Gastroesophageal sphincter (tissue), 4 donors: Measurements from ENCODE around the gene DKK3. TPM values are rescaled to one million over a fixed set of nuclear protein-coding genes. Genes with fewer than 3 reads are reported as not detected.

ENCODE experiments used
- ATAC-seq: fragments of 150-250 bp; one replicate; pipeline ENCODE4 v1.9.1; 2016; ENCODE audit warnings: mild to moderate bottlenecking, moderate library complexity
- H3K27ac ChIP-seq, 4 donors: fragments of 200-600 bp; sonication (generic) in 3 of 4; 1 replicate in 3 of 4; 2 replicates in 1 of 4; pipeline ENCODE4 v1.5.1; 2016 to 2019
- H3K27me3 ChIP-seq: fragments of 200-600 bp; sonication (generic); one replicate; pipeline ENCODE4 v1.5.1; 2019
- H3K36me3 ChIP-seq, 2 donors: fragments of 200-600 bp; sonication (generic); one replicate each; pipeline ENCODE4 v1.5.1; 2019; ENCODE audit warnings: control low read depth in 1 of 2
- H3K4me1 ChIP-seq, 3 donors: fragments of 200-600 bp; sonication (generic); 1 replicate in 2 of 3; 2 replicates in 1 of 3; pipeline ENCODE4 v1.5.1; 2016 to 2019; ENCODE audit warnings: control low read depth in 2 of 3
- H3K4me3 ChIP-seq, 2 donors: fragments of 200-600 bp; sonication (generic); one replicate each; pipeline ENCODE4 v1.5.1; 2019; ENCODE audit warnings: mild to moderate bottlenecking in 1 of 2, moderate library complexity in 1 of 2
- H3K9me3 ChIP-seq, 3 donors: fragments of 200-600 bp; sonication (generic); one replicate each; pipeline ENCODE4 v1.5.1; 2017 to 2019; ENCODE audit warnings: control low read depth in 2 of 3
- CTCF ChIP-seq, 4 experiments: fragments of 200-600 bp in 2 of 4; fragments of 450-650 bp in 2 of 4; sonication (generic) in 1 of 4; IDR thresholded peaks; one replicate each; pipeline ENCODE4 v1.5.1; 2017 to 2019; ENCODE audit warnings: antibody characterized with exemption in 4 of 4, mild to moderate bottlenecking in 2 of 4, moderate library complexity in 2 of 4
- EP300 ChIP-seq: sonication (generic); formaldehyde crosslinking; IDR thresholded peaks from one replicate; pipeline ENCODE4 v1.6.1; 2017; ENCODE audit warnings: antibody characterized with exemption, mild to moderate bottlenecking
- POLR2A ChIP-seq, 2 donors: fragments of 450-650 bp; IDR thresholded peaks; one replicate each; pipeline ENCODE4 v1.6.1; 2017; ENCODE audit warnings: antibody characterized with exemption in 2 of 2, mild to moderate bottlenecking in 2 of 2, moderate library complexity in 1 of 2
- POLR2AphosphoS5 ChIP-seq: sonication (generic); formaldehyde crosslinking; IDR thresholded peaks from one replicate; pipeline ENCODE4 v1.6.1; 2017; ENCODE audit warnings: antibody characterized with exemption
- WGBS, 2 donors: methylation state at CpG; one replicate each; pipeline ENCODE4 v1.1.5; 2018; ENCODE audit warnings: low coverage in 1 of 2; 5-methylcytosine and 5-hydroxymethylcytosine counted together
- total RNA-seq, 4 donors: library from RNA; depleted of rRNA; stranded (reverse); fragments of >200 nt; gene quantifications; one replicate each; pipeline ENCODE4 v1.1.0, GENCODE V29; 2016

Gene DKK3
- total RNA-seq, 4 donors from 2014 or later: 72.1 to 249 (median 127) TPM

DNA sequence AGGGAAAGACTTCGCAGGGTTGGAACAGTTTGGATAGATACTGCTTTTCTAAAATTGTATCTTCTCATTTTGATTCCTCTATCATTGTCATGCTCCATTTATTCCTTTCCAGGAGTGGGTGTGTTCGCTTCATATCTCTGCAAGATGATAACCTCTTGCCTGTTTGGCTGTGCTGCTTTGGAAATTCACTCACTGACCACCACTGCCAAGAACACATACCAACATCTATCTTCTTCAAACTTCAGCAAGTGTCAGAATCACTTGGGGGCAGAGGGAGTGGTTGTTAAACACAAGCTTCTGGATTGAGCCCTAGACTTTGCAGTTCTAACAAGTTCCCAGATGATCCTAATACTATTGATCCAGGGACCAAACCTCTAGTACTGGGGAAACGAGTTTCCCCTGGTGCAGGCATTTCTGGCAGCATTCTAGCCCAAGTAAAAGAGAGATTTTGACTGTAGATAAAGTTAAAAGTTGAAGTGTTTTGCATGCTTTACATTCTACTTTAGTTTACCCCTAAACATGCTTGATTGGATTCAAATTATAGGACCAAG, 11.5 kb upstream of the DKK3 start:
- WGBS, 2 donors: 34 to 43% methylated on average over 2 to 3 of the region's 3 CpGs
- TF ChIP-seq EP300: no peak
- peak overlapping the region in 2 of 4 donors; percentile 8 to 73 for H3K27ac ChIP-seq

GRCh38 chr11:12019337-12019736, 10.9 kb upstream of the DKK3 start:
- peak; percentile 29 for ATAC-seq
- 19 to 20% methylated on average over 1 to 9 of the region's 9 CpGs for WGBS, 2 donors
- Histone ChIP-seq H3K36me3 (no peaks in the 10 kb centered on the region), H3K4me1 (peaks cover 0 to 34% (median 22%) of the 10 kb centered on the region in 3 donors), H3K27me3 (no peaks in the 10 kb centered on the region), H3K27ac (peak overlapping the region in 3 of 4 donors; percentile 8 to 73 (median 50)), H3K4me3 (no peak overlapping the region), H3K9me3 (no peaks in the 10 kb centered on the region)
- TF ChIP-seq POLR2A (IDR thresholded peaks at IDR 0.05) (no peak), POLR2AphosphoS5 (no peak), EP300 (no peak), CTCF (IDR thresholded peaks at IDR 0.05) (no peak)

More for the DNA sequence above, 11.5 kb upstream of the DKK3 start:
- no peak for ATAC-seq
- no peaks in the 10 kb centered on the region for H3K36me3 ChIP-seq
- H3K9me3 ChIP-seq: no peaks in the 10 kb centered on the region
- no peaks in the 10 kb centered on the region for H3K27me3 ChIP-seq
- H3K4me3 ChIP-seq: no peak overlapping the region
- peaks cover 0 to 34% (median 22%) of the 10 kb centered on the region in 3 donors for H3K4me1 ChIP-seq

GRCh38 chr11:12017865-12018453, 9.5 kb upstream of the DKK3 start:
- H3K4me1 ChIP-seq: peaks cover 0 to 34% (median 22%) of the 10 kb centered on the region in 3 donors
- H3K9me3 ChIP-seq: no peaks in the 10 kb centered on the region
- H3K36me3 ChIP-seq: no peaks in the 10 kb centered on the region
- 67% methylated on average over 3 of the region's 3 CpGs; no CpG with 5 or more reads in 1 of the 2 donors for WGBS, 2 donors
- no peak for ATAC-seq
- no peaks in the 10 kb centered on the region for H3K27me3 ChIP-seq
- TF ChIP-seq CTCF (IDR thresholded peaks at IDR 0.05) (no peak), POLR2AphosphoS5 (no peak), EP300 (no peak), POLR2A (IDR thresholded peaks at IDR 0.05) (no peak)
- peak overlapping the region in 3 of 4 donors; percentile 58 to 73 (median 64) for H3K27ac ChIP-seq
- no peak overlapping the region for H3K4me3 ChIP-seq

DNA sequence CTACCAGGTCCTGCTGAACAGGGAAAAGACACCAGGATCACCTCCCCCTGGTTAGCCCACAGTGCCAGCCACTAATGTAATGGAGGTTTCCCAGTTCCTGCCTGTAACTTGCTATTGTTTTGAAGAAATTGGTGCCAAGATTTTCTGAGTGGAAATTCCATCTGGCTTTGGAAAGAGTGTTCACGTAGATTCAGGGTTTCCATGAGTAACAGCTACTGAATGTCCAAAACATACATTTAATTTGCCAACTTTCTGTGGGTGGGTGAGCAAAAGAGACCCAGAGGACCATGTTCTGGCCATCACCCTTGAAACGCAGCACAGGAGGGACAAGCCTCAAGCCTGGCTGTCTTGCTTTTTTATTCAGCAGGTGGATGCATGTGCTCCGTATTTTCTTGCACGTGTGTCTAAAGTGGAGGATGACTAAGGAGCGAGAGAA, 8.8 kb upstream of the DKK3 start:
- peak; percentile 76 for ATAC-seq
- no peak overlapping the region for H3K4me3 ChIP-seq
- no peak for TF ChIP-seq EP300
- peak; percentile 58 for TF ChIP-seq POLR2AphosphoS5
- H3K27ac ChIP-seq: peak overlapping the region in 3 of 4 donors; percentile 58 to 73 (median 64)
- 6 to 15% methylated on average over 4 to 5 of the region's 5 CpGs for WGBS, 2 donors
- peaks cover 0 to 34% (median 22%) of the 10 kb centered on the region in 3 donors for H3K4me1 ChIP-seq
- no peaks in the 10 kb centered on the region for H3K36me3 ChIP-seq
- H3K9me3 ChIP-seq: no peaks in the 10 kb centered on the region
- H3K27me3 ChIP-seq: no peaks in the 10 kb centered on the region

- TF ChIP-seq EP300 (no peak), CTCF (IDR thresholded peaks at IDR 0.05) (no peak), POLR2A (IDR thresholded peaks at IDR 0.05) (no peak), POLR2AphosphoS5 (no peak)
- no peak for ATAC-seq
- Histone ChIP-seq H3K9me3 (no peaks in the 10 kb centered on the region), H3K27ac (peak overlapping the region in 2 of 4 donors; percentile 64 to 73), H3K4me3 (no peak overlapping the region), H3K4me1 (peaks cover 0 to 34% (median 22%) of the 10 kb centered on the region in 3 donors), H3K27me3 (no peaks in the 10 kb centered on the region), H3K36me3 (no peaks in the 10 kb centered on the region)
- WGBS, 2 donors: 89% methylated on average over 2 of the region's 2 CpGs; no CpG with 5 or more reads in 1 of the 2 donors
Measured at GRCh38 chr11:12016246-12016645, 7.8 kb upstream of the DKK3 start.

DNA sequence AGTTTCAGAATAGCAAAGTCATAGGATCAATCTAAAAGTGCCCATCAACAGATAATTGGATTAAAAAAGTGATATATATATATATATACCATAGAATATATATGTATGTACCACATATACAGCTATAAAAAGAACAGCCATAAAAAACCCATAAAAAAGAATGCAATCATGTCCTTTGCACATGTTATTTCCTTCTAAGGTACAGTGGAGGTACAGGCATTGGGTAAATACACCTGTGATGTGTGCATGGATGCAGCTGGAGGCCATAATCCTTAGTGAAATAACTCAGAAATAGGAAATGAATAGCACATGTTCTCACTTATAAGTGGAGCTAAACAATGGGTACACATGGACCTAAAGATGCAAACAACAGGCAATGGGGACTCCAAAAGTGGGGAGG, 7.1 kb upstream of the DKK3 start:
- Histone ChIP-seq H3K9me3 (no peaks in the 10 kb centered on the region), H3K36me3 (no peaks in the 10 kb centered on the region)

More for the DNA sequence above, 7.1 kb upstream of the DKK3 start:
- H3K27ac ChIP-seq: no peak overlapping the region
- H3K4me1 ChIP-seq: peaks cover 0 to 34% (median 22%) of the 10 kb centered on the region in 3 donors
- H3K27me3 ChIP-seq: no peaks in the 10 kb centered on the region
- TF ChIP-seq POLR2AphosphoS5 (no peak), CTCF (IDR thresholded peaks at IDR 0.05) (no peak), EP300 (no peak), POLR2A (IDR thresholded peaks at IDR 0.05) (no peak)
- H3K4me3 ChIP-seq: no peak overlapping the region
- no peak for ATAC-seq
